GM12892 (cell line): ENCODE measurements around the gene MTG2.

Source experiments
- POLR2A ChIP-seq: IDR thresholded peaks from 2 replicates; pipeline ENCODE4 v1.6.1; 2011; ENCODE audit warnings: low read depth, low read length, control low read depth
- POLR2AphosphoS5 ChIP-seq: IDR thresholded peaks from 2 replicates; pipeline ENCODE4 v1.6.1; 2011; ENCODE audit warnings: low read depth, low read length, control low read depth
- TAF1 ChIP-seq: IDR thresholded peaks from 2 replicates; pipeline ENCODE4 v1.6.1; 2011; ENCODE audit warnings: low read depth, mild to moderate bottlenecking, control low read depth, low read length, borderline replicate concordance

DNA sequence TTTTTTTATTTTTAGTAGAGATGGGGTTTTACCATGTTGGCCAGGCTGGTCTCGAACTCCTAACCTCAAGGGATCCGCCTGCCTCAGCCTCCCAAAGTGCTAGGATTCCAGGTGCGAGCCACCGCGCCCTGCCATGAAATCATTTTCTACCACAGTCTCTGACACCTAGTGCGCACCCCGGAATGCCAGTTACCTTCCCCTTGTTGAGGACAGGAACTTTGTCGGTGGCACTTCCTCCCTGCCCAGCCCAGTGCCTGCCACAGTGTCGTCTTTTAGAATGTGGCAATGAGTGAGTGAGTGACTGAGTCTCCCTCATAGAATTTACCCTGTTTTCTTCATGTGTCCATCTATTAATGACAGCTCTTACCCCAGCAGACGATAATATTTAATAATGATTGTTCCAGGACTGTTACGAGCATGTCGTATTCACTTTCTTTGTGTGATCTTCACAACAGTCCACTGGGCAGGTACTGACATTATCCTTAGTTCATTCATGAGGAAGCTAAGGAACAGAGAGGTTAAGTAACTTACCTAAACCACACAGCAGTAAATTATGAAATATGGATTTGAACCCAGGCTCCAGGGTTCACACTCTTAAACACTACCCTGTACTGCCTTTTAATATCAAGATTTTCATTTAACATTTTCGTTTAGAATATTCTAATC is 57.3 kb downstream of the MTG2 start:
- TF ChIP-seq POLR2A, result no peak
- TF ChIP-seq POLR2AphosphoS5, result no peak
- no peak for TF ChIP-seq TAF1
